ENCODE results near the gene DYSF.

DYSF gene

DNA sequence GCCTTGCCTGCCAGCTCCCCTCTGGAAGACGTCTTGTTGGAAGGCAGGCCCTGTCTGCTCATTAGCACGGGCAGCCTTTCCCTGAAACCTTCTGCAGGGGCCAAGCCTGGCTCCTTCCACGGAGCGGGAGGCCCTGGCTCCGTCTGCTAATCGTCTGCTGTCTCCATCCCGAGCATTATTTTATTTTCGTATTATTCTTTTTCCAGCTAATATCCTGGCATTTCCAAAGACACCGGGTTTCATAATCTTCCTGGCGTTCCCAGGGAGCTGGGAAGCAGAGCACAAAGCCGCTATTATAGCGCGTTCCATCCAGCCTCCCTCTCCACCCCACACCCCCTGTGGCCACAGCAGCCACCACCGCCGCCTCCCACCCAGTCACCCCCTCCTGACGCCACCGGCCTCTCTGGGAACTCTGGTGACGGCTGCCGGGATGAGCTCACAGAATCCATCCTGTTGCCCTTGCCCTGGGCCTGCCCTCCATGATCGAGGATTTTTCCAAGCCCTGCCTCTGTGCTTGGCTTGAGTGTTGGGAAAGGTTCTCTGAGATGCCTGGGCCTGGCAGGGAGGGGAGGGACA is 125.5 kb downstream of the DYSF start:
- no peak for DNase-seq

DNA sequence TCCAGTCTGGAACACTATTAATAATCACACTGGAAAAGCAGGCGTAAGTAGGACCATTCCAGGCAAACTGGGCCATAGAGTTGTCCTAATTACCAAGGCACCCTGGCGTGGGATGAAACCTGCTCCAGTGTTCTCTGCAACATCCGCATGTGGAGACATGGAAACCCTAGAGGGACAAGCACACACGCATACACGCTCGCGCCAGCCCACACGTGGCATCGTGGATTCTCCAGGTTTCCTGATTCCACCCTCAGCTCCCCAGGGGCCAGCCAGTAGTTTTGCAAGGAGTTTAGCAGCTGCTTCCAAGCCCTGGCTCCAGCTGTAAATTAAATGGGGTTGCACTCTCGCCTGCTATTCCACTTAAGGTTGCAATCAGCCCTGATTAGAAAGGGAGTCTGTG is 127.7 kb downstream of the DYSF start:
- no peak for DNase-seq

DNA sequence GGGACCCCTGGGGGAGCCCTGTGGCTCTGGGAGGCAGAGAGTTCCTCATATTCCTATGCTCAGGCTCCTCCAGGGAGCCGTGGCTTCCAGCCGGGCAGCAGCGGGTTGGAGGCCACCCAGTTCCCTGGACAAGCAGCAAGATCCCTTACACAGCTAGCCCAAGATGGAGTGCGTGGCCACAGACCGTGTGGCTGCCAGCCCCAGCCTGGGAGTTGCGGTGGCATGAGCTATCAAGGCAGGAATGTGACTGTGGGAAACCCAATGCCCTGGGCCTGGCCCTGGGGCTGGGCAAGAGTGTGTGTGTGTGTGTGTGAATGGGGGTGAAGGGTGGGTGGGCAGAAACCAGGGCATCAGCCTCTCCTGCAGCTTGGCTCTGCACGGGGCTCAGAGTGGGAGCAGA is 130.5 kb downstream of the DYSF start:
- DNase-seq = no peak

DNA sequence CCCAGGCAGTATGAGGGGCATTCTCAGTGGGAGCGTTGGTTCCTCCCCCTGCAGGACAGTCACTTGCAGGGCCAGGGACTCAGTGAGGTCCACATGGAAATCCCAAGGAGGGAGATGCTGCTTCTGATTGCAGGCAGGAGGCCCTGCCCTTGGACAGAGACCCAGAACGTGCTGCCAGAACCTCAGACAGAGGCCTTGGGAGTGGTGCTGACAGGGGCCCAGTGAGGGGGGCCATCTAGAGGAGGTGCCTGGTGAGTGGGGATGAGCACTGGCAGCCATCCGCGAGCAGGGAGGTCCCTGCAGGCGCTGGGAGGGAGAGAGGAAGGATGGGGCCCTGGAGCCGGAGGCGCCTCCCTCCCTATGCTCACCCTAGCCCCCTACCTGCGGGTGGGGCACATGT is 133.1 kb downstream of the DYSF start:
- no peak for DNase-seq

DNA sequence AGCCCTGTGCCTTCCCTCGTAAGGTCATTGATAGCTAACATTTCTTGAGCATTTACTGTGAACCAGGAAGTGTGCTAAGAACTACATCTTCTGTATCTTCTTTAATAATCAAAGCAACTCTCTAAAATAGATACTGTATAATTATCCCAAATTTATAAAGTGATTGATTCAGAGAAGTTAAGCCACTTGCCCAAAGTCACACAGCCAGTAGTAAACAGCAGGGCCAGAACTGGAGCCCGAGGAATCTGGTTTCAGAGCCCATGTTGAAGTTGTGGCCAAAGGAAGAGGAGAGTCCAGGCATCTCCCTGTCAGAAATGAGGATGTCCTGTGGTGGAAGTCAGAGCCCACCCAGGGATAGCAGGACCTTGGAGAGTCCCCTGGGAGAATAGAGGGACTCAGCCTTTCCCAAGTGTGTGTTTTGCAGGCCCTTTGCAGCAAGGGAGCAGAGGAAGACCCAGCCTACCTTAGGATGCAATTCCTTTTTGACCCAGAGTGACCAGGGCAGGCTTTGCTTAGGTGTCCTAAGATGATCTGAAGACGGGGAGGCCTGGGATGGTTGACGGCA is 134.2 kb downstream of the DYSF start:
- no peak for DNase-seq

DNA sequence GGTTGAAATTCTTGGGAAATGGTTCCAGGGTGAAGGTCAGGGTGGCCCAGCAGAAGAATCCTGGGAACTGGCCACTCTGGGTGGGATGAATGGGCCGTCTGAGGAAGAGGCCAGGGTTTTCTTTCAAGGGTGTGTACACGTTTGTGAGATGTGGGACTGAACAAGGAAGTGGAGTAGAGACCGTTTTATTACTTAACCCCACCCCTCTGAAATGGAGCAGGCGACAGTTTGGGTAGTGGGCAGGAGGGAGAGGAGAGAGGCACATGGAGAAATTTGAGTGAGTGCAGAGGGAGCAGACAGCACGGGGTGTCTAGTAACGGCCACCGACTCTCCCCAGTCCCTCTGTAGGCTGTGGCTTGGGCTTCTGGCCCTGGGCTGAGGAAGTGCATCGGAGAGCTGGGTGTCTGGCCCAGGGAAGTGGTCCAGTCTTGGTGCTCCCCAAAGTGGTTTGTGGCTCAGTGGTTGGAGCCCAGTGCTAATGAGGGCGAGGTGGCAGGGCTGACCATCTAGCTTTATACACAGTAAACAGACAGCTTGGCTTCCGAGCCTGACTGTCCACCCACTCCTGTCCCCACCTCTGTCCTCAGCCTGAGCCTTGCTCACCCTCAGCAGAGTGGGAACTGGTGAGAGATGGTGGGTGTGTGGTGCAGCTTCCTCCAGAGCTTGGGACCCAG is 135.3 kb downstream of the DYSF start:
- no peak for DNase-seq

DNA sequence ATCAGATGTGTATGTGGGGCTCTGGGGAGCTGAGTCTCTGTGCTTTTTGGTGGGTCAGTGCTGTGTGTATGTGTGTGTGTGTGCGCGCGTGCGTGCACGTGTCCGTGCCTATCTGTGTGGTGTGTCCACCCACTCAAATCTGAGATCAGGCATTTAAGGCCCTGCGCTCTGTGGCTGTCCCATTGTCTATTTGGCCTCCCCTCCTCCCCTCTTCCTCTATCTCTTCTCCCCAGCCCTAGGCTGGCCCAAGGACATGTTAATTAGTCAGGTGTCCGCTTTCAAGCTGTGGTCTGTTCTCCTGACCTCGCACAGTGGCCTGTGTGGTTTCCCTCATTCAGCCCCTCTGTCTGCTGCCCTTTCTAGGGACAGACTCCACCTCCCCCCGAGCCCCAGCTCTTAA is 136.4 kb downstream of the DYSF start:
- no peak for DNase-seq

DNA sequence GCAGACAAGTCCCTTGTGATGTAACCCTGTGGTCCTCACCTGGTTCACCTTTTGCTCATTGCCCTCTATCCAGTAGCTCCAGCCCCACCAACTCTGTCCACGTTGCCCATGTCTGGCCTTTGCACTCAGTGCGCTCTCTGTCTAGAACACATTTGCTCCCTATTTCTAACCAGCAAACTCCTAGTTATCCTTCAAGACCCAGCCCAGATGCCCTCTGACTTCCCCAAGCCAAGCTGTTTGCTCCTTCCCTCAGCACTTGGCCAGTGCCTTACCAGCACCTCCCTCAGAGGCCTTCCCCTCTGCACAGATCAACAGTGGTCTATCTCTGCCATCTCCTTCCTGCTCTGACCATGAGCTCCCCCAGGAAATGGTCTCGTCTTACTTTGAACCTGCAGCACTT is 137.7 kb downstream of the DYSF start:
- DNase-seq = no peak

DNA sequence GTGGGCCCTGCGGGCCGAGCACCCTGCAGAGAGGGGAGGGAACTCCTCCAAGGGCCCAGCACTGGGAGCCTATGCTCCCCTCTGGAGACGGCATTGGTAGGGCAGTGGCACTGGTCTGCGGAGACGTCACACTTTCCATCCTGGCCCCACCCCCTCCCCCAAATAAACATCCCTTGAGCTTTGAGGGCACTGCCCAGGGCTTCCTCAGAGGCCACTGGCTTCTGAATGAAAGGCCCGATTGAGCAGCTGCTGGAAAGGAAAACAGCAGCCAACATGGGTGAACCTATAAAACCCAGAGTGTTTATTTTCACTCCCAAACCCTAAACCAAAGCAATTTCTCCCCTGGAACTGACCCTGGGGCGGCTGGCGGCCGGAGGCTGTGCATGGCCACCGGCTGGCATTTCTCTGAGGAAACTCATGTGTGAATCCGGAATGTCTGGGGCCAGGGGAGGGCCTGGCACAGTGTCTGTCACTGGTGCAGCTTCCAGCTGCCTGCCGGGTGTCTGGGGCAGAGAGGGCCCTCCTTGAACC is 138.9 kb downstream of the DYSF start:
- peak; percentile 11 to 20 for DNase-seq

DNA sequence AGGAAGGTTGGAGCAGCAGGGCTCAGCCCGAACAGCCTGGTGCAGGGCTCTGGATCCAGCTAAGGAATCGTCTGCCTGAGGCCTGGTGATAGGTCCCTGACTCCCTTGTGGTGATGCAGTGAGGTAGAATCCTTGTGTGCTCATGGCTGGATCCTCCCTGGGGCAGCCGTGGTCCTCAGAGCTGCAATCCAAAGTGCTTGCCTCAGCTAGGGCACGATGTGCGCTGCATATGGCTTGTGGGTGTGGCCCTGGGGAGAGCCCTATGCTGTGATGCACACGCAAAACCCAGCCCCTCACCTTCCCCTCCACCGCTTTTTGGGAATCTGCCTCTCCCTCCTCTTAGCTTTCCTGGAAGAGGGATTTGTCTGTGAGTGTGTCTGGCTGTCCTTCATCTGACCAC is 142.2 kb downstream of the DYSF start:
- DNase-seq = no peak

DNA sequence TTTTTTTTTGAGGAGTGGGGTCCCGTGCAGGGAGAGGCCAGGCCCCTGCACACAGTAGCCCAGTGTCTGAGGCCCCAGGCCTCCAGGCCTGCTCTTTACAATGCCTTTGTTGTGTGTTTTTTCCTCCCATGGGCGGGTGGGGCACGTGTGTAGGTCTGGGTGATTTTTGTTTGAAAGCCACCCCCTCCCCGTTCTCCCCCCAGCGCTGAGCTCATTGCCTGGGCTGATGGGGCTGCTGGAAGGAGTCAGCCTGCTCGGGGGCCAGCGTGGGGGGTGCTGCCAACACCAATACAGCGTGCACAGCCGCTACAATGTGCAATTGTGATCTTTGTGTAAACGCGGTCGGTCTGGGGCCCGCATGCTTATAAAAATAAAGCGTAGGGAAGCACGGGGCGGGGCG is 142.7 kb downstream of the DYSF start:
- no peak for DNase-seq

DNA sequence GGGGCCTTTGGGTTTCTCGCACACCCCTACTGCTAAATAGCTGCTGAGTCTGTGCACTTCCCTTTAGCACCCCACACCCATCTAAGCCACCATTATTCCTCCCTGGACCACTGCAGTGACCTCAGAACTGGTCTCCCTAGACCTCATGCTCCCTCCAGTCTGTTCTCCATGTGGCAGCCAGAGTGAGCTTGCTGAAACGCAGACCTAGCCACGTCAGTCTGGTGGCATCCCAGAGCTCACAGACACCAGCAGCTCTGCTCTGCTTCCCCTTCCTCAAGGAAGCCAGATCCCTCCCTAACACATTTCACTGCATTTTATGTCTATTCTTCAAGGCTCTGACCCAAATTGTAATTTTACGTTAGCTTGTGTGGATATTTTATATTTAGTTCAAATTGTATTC is 144.4 kb downstream of the DYSF start:
- no peak for DNase-seq

DNA sequence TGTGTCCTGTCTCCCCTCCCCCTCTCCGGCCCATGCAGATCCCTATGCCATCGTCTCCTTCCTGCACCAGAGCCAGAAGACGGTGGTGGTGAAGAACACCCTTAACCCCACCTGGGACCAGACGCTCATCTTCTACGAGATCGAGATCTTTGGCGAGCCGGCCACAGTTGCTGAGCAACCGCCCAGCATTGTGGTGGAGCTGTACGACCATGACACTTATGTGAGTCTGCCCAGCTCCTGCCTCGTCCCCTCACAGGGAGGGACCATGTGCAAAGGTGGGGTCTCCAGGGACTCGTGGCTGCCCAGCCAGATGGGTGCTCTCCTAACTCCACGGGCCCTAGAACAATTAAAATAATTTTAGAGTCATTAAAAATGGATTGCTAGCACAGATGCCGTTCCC is 145.2 kb downstream of the DYSF start:
- no peak for DNase-seq

DNA sequence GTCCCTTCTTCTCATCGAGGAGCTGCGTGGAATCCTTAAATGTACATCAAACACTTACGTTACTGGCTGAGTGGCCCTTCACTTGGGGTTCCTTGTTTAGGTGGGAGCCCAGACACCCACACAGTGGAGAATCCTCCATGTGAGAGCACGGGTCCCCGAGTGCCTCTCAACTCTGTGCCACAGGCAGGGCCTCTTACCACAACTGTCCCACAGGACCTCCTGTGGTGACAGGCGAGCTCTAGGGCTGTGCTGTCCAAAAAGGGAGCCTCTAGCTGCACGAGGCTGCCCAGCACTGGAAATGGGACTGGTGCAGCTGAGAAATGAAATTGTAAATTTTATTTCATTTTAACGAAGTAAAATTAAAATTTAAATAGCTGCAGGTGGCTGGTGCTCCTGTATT is 145.7 kb downstream of the DYSF start:
- no peak for DNase-seq

DNA sequence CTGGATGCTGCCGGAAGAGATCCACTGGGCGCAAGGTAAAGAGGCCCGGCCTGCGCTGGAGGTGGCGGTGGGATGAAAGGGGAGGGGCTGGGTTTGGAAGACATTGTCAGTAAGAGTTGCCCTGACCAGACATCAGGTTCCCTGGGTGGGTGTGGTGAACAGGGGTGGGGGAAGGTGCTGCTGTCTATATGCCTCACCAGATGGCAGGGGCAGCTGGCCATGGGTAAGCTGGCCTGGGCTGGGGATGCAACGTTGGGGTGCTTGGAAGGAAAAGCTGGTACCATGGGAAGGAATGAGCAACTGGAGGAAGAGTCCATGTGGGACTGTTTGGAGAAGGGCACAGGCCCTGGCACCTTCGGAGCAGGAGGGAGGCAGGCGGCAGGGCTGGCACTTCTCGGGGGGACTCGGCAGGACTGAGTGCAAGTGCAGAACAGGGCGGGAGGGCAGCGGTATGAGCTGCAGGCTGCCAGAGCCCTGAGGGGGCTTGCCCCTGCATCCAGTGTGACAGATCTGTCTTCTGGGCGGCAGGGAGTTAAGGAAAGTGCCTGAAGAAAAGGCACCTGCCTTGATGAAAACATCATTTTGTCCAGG is 146.4 kb downstream of the DYSF start:
- DNase-seq = no peak

DNA sequence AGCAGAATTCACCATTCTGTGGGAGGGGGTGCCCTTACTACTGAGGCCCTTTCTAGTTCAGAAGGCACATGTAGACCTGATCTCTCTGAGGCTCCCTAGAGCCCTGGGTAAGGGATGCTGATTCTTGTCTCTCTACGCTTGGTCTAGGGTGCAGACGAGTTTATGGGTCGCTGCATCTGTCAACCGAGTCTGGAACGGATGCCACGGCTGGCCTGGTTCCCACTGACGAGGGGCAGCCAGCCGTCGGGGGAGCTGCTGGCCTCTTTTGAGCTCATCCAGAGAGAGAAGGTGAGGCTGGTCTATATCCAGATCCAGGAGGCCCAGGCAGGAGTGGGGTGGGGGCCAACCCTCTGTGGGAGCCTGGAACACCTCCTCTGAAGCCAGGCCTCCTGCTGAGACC is 147.2 kb downstream of the DYSF start:
- no peak for DNase-seq

DNA sequence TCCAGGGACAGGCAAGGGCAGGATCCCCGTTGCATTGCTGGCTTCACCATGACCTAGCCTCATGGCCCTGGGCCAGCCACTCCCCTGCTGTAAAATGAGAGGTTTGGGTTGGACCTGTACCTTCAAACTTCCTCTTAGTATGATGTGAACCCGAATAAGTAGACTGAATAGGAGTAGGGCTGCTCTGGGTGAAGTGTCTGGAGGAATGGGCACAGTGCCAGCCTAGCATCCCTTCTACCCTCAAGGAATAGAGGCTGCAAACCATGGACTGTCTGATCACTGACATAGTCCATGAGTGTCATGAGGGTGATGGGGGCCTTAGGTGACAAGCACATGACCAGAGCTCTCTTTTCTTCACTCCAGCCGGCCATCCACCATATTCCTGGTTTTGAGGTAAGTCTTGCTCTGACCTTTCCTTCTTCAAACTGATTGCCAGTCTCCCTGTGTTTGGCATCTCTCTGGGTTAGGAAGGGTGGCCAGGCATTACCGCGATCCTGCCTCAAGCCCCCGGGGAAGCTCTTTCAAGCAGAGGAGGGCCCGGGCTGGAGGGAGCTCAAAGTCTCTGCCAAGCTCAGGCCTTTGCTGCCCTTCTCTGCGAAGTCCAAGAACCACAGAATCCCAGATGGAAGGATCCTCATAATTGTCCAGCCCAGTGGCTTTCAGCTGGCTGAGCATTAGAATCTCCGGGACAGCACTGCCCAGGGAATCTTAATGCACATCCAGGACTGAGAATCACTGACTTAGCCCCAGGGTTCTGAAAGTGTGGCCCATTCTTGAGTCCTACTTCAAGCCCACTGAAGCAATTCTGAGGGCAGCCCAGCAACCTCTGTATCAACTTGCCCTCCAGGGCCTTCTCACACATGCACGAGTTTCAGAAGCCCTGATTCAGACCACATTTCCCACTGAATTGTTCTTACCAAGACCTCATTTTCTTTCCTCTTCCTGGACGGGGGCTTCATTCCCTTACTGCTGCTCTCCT is 148.1 kb downstream of the DYSF start:
- DNase-seq = no peak

DNA sequence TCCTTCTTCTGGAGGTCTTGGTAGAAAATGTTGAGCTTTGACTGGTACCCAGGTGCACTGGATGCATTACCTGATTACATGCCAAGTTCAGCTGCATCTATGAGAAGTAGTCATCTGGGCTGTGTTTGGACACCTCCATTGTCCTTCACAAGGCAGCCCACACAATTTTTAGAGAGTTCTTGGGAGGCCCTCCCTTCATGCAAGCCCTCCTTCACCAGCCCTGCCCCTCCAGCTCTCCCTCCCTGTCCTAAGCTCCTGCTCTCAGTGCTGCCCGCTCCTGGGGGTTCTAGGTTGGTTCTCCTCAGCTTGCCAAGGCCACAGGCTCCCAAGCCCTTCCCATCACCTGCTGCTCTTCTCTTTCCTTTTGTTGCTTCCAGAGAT is 148.7 kb downstream of the DYSF start:
- no peak for DNase-seq

DNA sequence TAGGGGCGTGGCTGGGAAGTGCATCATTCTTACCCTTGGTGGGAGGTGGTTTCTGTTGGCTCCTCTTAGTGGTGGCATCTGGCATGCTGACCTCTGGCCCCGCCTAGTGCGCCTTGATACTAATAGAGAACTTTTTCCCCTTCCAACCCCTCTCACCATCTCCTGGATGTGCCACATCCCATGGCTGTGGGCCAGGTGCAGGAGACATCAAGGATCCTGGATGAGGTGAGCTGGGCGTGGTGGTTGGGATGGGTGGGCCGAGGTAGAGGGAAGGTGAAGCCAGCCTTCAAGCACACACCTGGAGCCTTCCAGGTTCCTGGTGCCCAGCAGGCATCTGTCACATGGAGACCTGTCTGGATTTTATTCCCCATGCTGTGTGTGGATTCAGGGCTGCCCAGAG is 149.2 kb downstream of the DYSF start:
- no peak for DNase-seq

DNA sequence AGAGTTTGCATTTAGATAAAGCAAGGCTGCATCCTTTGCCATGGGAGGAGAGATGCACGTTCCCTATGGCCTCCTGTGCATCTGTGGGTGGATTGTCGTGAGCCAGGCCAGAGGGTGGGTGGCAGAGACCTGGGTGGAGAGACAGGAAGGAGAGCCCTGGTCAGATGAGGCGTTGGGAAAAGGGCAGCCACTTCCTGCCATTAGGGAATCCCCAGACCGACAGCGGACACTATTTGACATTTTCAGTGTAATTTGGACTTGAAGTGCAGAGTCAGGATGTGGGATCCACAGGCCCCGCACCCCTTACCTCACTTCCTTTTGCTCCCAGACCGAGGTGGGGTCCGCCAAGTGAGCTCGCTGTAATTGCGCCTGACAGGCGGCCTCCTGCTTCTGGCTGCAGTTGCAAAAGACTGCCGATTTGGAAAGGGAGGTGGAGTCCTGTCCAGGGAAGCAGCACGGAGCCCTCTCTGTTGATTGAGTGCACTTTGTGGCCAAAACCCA is 150.0 kb downstream of the DYSF start:
- DNase-seq = no peak

DNA sequence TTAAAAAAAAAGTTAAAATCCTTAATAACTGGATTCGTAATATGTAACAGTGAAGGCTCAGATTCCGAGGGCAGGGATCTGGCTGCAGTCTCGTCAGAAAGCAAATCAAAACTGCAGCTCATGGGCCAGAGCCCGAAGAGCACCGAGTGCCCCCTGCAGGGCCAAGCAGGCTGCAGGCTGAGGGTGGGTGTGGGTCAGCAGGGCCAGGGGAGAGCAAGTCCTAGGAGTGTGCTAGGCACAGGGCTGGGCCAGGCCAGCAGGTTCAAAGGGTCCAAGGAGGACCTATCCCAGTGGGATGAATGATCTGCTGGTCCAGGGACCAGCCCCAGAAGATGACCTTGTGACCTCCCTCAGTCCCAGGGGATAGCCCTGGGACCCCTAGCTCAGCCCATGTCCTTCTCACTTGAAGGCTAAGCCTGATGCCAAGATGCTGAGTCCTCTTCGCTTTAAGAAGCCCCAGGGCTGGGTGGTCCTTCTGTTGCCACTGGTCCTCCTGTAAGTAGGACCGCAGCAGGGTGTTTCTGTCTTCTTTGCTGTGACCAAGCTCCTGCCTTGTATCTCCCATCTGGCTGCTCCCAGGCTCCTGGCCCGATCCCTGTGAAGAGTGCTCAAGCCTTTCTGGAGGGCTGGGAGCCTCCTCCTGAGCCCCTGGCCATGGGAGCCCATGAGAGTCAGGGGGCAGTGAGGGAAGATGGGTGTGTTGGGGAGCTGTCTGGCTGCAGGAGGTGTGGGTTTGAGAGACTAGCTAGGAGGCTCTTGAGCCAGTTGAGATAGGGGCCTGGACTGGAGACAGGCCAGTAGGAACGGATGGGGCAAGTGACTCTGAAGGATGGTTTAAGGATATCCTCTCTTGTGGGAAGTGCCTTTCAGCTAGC is 150.7 kb downstream of the DYSF start:
- DNase-seq = no peak

DNA sequence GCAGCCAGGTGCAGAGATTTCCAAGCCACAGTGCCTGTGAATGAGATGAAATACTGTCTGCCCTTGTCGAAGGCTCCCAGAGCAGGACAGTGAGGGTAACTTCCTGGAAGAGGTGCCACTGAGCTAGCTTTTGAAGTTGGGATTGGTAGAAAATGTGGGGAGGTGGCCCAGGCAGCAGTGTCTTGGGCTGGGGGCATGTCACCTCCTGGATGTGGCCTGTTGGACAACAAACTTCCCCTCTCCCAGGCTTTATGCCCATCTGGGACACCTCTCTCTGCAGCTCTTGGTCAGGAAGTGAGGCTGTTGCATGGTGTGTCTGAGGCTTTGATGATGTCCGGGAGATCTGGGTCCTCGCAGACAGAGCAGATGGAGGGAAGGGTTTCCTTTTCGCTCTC is 151.4 kb downstream of the DYSF start:
- no peak for DNase-seq

Measured in SHP77 (cell line).